Suprapubic skin (tissue), 4 donors: Measurements from ENCODE around the gene ARL16. TPM values are rescaled to one million over a fixed set of nuclear protein-coding genes. Genes with fewer than 3 reads are reported as not detected.
A peak's percentile ranks its signal among the peaks of the same experiment; 100 is the strongest.

Source experiments
- DNase-seq, 2 donors: peaks; one replicate each; pipeline ENCODE4 v3.0.0-alpha.2; 2019; ENCODE audit warnings: low spot score in 2 of 2
- H3K27ac ChIP-seq: fragments of 200-600 bp; sonication (generic); one replicate; pipeline ENCODE4 v1.5.1; 2019
- H3K27me3 ChIP-seq: fragments of 200-600 bp; sonication (generic); one replicate; pipeline ENCODE4 v1.5.1; 2019
- H3K36me3 ChIP-seq: fragments of 200-600 bp; sonication (generic); one replicate; pipeline ENCODE4 v1.5.1; 2019
- H3K4me1 ChIP-seq: fragments of 200-600 bp; sonication (generic); one replicate; pipeline ENCODE4 v1.5.1; 2019
- H3K4me3 ChIP-seq: fragments of 200-600 bp; sonication (generic); one replicate; pipeline ENCODE4 v1.5.1; 2019; ENCODE audit warnings: mild to moderate bottlenecking
- H3K9me3 ChIP-seq: fragments of 200-600 bp; sonication (generic); one replicate; pipeline ENCODE4 v1.5.1; 2019
- CTCF ChIP-seq, 2 donors: fragments of 200-600 bp in 1 of 2; fragments of 450-650 bp in 1 of 2; sonication (generic) in 1 of 2; IDR thresholded peaks; one replicate each; pipeline ENCODE4 v1.5.1; 2016 to 2019; ENCODE audit warnings: antibody characterized with exemption in 2 of 2, mild to moderate bottlenecking in 1 of 2, moderate library complexity in 1 of 2
- EP300 ChIP-seq: sonication (generic); formaldehyde crosslinking; IDR thresholded peaks from one replicate; pipeline ENCODE4 v1.6.1; 2017; ENCODE audit warnings: antibody characterized with exemption
- POLR2A ChIP-seq, 2 donors: fragments of 450-650 bp; IDR thresholded peaks; one replicate each; pipeline ENCODE4 v1.6.1; 2017; ENCODE audit warnings: antibody characterized with exemption in 2 of 2, mild to moderate bottlenecking in 2 of 2, moderate library complexity in 2 of 2
- POLR2AphosphoS5 ChIP-seq, 3 donors: sonication (generic); formaldehyde crosslinking; IDR thresholded peaks; one replicate each; pipeline ENCODE4 v1.6.1; 2017; ENCODE audit warnings: antibody characterized with exemption in 3 of 3
- WGBS: methylation state at CpG from one replicate; pipeline ENCODE4 v1.1.5; 2018; 5-methylcytosine and 5-hydroxymethylcytosine counted together
- total RNA-seq, 4 donors: library from RNA; depleted of rRNA; stranded (reverse); fragments of >200 nt; gene quantifications; one replicate each; pipeline ENCODE4 v1.1.0, GENCODE V29; 2016

The ARL16 gene
- total RNA-seq, 4 donors from 2014 or later: 20.2 to 39.4 (median 36.2) TPM

DNA sequence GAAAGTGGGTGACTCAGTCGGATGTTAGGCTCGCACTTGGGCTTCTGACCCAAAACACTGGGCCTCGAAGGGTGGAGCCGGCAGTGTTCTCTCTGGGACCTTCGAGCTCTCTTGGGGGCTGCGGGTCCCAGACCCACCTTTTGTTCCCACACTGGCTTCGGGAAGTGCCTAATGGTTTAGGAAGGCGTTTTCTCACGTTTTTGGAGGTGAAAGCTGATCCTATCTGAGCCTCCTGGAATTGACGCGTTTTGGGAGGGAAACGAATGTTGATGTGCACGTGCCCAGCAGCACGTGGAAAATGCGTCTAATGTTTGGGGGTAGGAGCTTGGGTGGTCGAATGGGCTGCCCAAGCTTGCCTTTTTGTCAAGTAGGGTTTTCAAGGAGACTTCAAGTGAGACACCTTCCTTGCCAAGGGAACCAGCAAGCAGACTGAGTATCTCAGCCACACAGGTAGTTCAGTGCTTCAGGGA, 880 bp upstream of the ARL16 start:
- DNase-seq: no peak
- Histone ChIP-seq H3K9me3 (no peaks in the 10 kb centered on the region), H3K4me1 (peaks cover 42% of the 10 kb centered on the region), H3K36me3 (peaks cover 42% of the 10 kb centered on the region), H3K27me3 (no peaks in the 10 kb centered on the region), H3K27ac (peak overlapping the region; percentile 93), H3K4me3 (peak overlapping the region; percentile 70)
- TF ChIP-seq POLR2A (IDR thresholded peaks at IDR 0.05): no peak
- WGBS: 1% methylated on average over 12 of the region's 16 CpGs

DNA sequence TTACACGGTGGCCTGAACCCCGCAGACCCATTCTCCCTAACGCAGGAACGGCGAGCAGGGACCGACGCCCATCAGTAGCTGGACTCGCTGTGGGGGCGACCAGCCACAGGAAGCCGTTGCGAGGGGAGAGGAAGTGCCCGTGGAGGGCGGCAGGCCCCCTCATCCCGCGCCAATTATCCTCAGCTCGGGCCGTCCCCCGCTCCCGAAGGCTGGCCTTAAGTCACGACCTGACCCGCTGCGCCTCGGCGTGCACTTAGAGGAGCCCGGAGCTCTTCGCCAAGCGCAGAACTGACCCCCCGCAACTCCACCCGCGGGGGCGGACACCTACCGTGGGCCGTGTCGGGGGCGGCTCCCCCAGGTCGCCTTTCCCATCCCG, 401 bp downstream of the ARL16 start:
- DNase-seq: no peak
- Histone ChIP-seq H3K27ac (peak overlapping the region; percentile 93), H3K27me3 (no peaks in the 10 kb centered on the region), H3K36me3 (peaks cover 29% of the 10 kb centered on the region), H3K4me1 (peaks cover 36% of the 10 kb centered on the region), H3K9me3 (no peaks in the 10 kb centered on the region), H3K4me3 (peak overlapping the region; percentile 70)
- no peak for TF ChIP-seq POLR2A (IDR thresholded peaks at IDR 0.05)
- no peak for TF ChIP-seq POLR2AphosphoS5 (IDR thresholded peaks at IDR 0.05)
- no peak for TF ChIP-seq EP300
- TF ChIP-seq CTCF (IDR thresholded peaks at IDR 0.05): no peak
- 0% methylated on average over 11 of the region's 37 CpGs for WGBS

DNA sequence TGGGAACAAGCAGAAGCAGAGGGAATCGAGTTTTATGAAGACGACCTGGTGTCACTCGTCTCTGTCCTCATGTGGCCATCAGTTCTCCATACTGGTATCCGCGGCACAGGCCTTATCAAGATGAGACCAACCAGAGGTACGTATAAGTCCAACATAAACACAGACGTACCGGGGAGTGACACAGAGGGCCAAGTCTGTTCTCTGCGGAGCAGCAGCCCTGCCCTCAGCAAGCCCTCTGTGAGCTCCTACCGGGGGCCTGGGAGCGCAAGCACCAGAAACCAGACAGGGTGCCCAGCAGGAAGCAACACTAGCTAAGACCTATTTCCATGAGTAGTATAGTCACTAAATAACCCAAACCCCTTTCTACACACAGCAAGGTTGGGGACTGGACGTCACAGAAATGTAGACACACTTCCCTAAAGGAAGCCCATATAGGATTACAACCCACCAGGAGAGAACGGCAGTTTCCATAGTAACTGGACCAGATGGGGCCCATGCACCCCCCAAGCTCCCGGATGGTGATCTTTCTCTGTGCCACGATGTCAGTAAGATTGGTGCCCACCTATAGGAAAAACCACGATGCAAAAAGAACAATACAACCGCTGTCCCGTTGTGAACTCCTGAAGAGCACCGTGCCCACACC, 911 bp downstream of the ARL16 start:
- peak in 1 of 2 donors; percentile 46 for DNase-seq
- Histone ChIP-seq H3K4me3 (peak overlapping the region; percentile 70), H3K27me3 (no peaks in the 10 kb centered on the region), H3K4me1 (peaks cover 36% of the 10 kb centered on the region), H3K27ac (peak overlapping the region; percentile 93), H3K9me3 (no peaks in the 10 kb centered on the region), H3K36me3 (peaks cover 24% of the 10 kb centered on the region)
- 5% methylated on average over 8 of the region's 19 CpGs for WGBS
- TF ChIP-seq EP300: no peak
- no peak for TF ChIP-seq POLR2AphosphoS5 (IDR thresholded peaks at IDR 0.05)
- TF ChIP-seq POLR2A (IDR thresholded peaks at IDR 0.05): no peak
- TF ChIP-seq CTCF (IDR thresholded peaks at IDR 0.05): no peak

DNA sequence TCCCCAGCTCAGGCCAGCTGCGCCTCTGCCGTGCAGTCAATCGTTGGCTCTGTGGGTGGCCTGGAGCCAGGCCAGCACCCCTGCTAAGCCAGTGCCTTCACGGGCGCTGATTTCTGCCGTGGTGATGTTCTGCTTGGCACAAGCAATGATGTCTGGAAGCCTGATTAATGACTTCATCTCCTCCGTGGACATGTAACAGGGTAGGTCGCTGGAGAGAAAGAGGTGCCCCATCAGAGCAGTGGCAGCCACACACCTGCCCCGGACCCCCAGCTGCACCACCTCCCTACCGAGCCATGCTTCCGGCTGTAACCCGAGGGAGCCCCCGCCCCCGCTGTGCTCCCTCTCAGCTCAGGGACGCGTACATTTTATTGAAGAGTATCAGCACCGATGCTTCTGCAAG, 1.9 kb downstream of the ARL16 start:
- peak in 1 of 2 donors; percentile 57 for DNase-seq
- peaks cover 14% of the 10 kb centered on the region for H3K36me3 ChIP-seq
- H3K27ac ChIP-seq: no peak overlapping the region
- no peak overlapping the region for H3K4me3 ChIP-seq
- no peak for TF ChIP-seq CTCF (IDR thresholded peaks at IDR 0.05)
- no peak for TF ChIP-seq POLR2AphosphoS5 (IDR thresholded peaks at IDR 0.05)
- TF ChIP-seq POLR2A (IDR thresholded peaks at IDR 0.05): no peak
- TF ChIP-seq EP300: no peak
- no peaks in the 10 kb centered on the region for H3K9me3 ChIP-seq
- peaks cover 36% of the 10 kb centered on the region for H3K4me1 ChIP-seq
- 66% methylated on average over 13 of the region's 17 CpGs for WGBS
- no peaks in the 10 kb centered on the region for H3K27me3 ChIP-seq

DNA sequence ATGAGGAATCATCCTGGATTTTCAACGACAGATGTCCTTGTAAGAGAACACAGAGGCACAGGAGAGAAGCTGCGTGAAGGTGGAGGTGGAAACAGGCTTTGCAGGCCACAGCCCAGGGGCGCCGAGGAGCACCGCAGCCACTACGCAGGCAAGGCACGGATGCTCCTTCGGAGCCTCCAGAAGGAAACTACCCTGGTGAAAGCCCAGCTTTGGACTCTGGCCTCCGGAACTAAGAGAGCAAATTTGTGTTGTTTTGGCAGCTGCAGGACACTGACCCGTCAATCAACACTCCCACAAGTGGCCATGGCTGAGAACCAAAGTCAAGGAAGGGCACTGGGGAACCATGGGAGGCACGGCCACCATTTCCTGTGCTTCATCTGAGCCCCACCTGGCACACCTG, 3.4 kb downstream of the ARL16 start:
- WGBS: 84% methylated on average over 11 of the region's 11 CpGs
- TF ChIP-seq CTCF (IDR thresholded peaks at IDR 0.05): no peak

GRCh38 chr17:81676906-81677305, 6.7 kb downstream of the ARL16 start:
- peaks cover 36% of the 10 kb centered on the region for H3K36me3 ChIP-seq
- H3K27me3 ChIP-seq: no peaks in the 10 kb centered on the region
- no peak for TF ChIP-seq POLR2AphosphoS5 (IDR thresholded peaks at IDR 0.05)
- no peak for TF ChIP-seq EP300
- TF ChIP-seq POLR2A (IDR thresholded peaks at IDR 0.05): no peak
- TF ChIP-seq CTCF (IDR thresholded peaks at IDR 0.05): no peak
- H3K9me3 ChIP-seq: no peaks in the 10 kb centered on the region
- DNase-seq: no peak
- WGBS: 85% methylated on average over 10 of the region's 17 CpGs
- H3K27ac ChIP-seq: peak overlapping the region; percentile 45
- H3K4me1 ChIP-seq: peaks cover 3% of the 10 kb centered on the region
- H3K4me3 ChIP-seq: no peak overlapping the region

More for the DNA sequence above, 3.4 kb downstream of the ARL16 start:
- Histone ChIP-seq H3K4me3 (no peak overlapping the region), H3K27me3 (no peaks in the 10 kb centered on the region), H3K36me3 (peaks cover 5% of the 10 kb centered on the region), H3K27ac (no peak overlapping the region), H3K4me1 (peaks cover 24% of the 10 kb centered on the region), H3K9me3 (no peaks in the 10 kb centered on the region)
- no peak for DNase-seq
